Limb (tissue), 2 donors: ENCODE data around the gene NOM1.

Source experiments
- DNase-seq, 2 donors: peaks; one replicate each; pipeline ENCODE4 v3.0.0-alpha.2; 2016; ENCODE audit errors: extremely low spot score in 2 of 2

The NOM1 gene

GRCh38 chr7:157016352-157017041, 67.0 kb downstream of the NOM1 start:
- no peak for DNase-seq

- DNase-seq: no peak
These were observed 67.6 kb downstream of the NOM1 start for GRCh38 chr7:157017149-157017548.

GRCh38 chr7:157017603-157018327, 68.3 kb downstream of the NOM1 start:
- DNase-seq: no peak

GRCh38 chr7:157018328-157018996, 69.0 kb downstream of the NOM1 start:
- DNase-seq: no peak

GRCh38 chr7:157018997-157019608, 69.6 kb downstream of the NOM1 start:
- DNase-seq: no peak

GRCh38 chr7:157019718-157020451, 70.4 kb downstream of the NOM1 start:
- DNase-seq: peak in 1 of 2 donors; percentile 49

GRCh38 chr7:157020514-157021070, 71.1 kb downstream of the NOM1 start:
- peak in 1 of 2 donors; percentile 43 for DNase-seq

GRCh38 chr7:157021071-157021870, 71.8 kb downstream of the NOM1 start:
- peak in 1 of 2 donors; percentile 32 for DNase-seq

- peak in 1 of 2 donors; percentile 29 for DNase-seq
These were observed 72.6 kb downstream of the NOM1 start for GRCh38 chr7:157021871-157022680.
